22Rv1 (cell line): ENCODE data around the gene CFAP46.

Experiments
- CTCF ChIP-seq: fragments of 450-650 bp; IDR thresholded peaks from 2 replicates; pipeline ENCODE4 v1.5.1; 2017; ENCODE audit warnings: mild to moderate bottlenecking
- ZFX ChIP-seq: fragments of 450-650 bp; IDR thresholded peaks from 2 replicates; pipeline ENCODE4 v1.6.1; 2017; ENCODE audit warnings: antibody characterized with exemption, borderline replicate concordance

DNA sequence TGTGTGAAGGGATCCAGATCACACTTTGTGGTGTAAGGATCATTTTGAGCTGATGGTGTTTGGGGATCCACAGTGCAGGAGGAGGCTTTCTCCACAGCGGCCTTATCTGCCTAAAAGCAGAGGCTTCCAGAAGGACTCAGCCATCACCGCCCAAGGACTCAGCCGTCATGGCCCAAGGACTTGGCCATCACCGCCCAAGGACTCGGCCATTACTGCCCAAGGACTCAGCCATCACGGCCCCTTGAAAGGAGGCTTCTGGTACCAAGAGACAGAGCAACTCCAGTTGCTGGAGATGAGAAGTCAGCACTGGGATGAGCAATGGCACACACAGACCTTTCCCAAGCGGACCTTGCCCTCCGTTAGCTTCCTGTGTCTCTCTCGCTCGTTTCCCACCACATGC is 6.0 kb upstream of the CFAP46 start:
- TF ChIP-seq CTCF: no peak
- no peak for TF ChIP-seq ZFX
